GM21786 (cell line): ENCODE results near the gene GHDC.
"Not testable (repeated sequence)": the region's sequence is repeated elsewhere in the genome, so short reads cannot be mapped to it uniquely, and the experiment has no call there.

Experiments
- ATAC-seq: cut with Tn5 transposase; IDR thresholded peaks from one replicate; pipeline ENCODE4 v1.9.1; 2021; ENCODE audit not compliant: unreplicated experiment

GHDC gene

GRCh38 chr17:42203354-42203753, 9.1 kb upstream of the GHDC start:
- no peak for ATAC-seq

GRCh38 chr17:42202696-42203095, 8.4 kb upstream of the GHDC start:
- ATAC-seq: no peak

- no peak for ATAC-seq
These were observed 7.9 kb upstream of the GHDC start for GRCh38 chr17:42202159-42202558.

GRCh38 chr17:42201458-42201772, 7.1 kb upstream of the GHDC start:
- no peak for ATAC-seq

GRCh38 chr17:42200706-42201457, 6.6 kb upstream of the GHDC start:
- ATAC-seq: no peak

GRCh38 chr17:42199416-42200011, 5.2 kb upstream of the GHDC start:
- no peak for ATAC-seq

GRCh38 chr17:42198897-42199296, 4.6 kb upstream of the GHDC start:
- no peak for ATAC-seq

- no peak for ATAC-seq
These were observed 3.4 kb upstream of the GHDC start for GRCh38 chr17:42197564-42198156.

GRCh38 chr17:42193216-42193968, 902 bp downstream of the GHDC start:
- no peak for ATAC-seq

- ATAC-seq: no peak
These were observed 1.8 kb downstream of the GHDC start for GRCh38 chr17:42192189-42193126.

GRCh38 chr17:42191275-42191608, 3.1 kb downstream of the GHDC start:
- no peak for ATAC-seq

- no peak for ATAC-seq
These were observed 3.6 kb downstream of the GHDC start for GRCh38 chr17:42190491-42191274.

GRCh38 chr17:42189651-42189965, 4.7 kb downstream of the GHDC start:
- no peak for ATAC-seq

- ATAC-seq: no peak
These were observed 5.3 kb downstream of the GHDC start for GRCh38 chr17:42188749-42189650.

GRCh38 chr17:42187833-42188232, 6.5 kb downstream of the GHDC start:
- ATAC-seq: no peak

GRCh38 chr17:42186191-42186590, 8.1 kb downstream of the GHDC start:
- not testable (repeated sequence) for ATAC-seq

GRCh38 chr17:42185621-42185930, 8.7 kb downstream of the GHDC start:
- ATAC-seq: no peak

- ATAC-seq: no peak
These were observed 9.3 kb downstream of the GHDC start, which contains the start of gene HCRT for GRCh38 chr17:42184713-42185620. Gene HCRT (minus strand): TSS chr17:42185452. CDS start chr17:42185365, 87 bp downstream.
